ENCODE data around the gene ALK.

Gene ALK

GRCh38 chr2:29367986-29368658 is 553.3 kb downstream of the ALK start:
- TF ChIP-seq MAX (IDR thresholded peaks at IDR 0.05) (no peak), EGR1 (IDR thresholded peaks at IDR 0.05) (no peak), EP300 (IDR thresholded peaks at IDR 0.05; ENCODE audit: borderline replicate concordance) (no peak), FOXM1 (IDR thresholded peaks at IDR 0.05; ENCODE audit: borderline replicate concordance, low read depth) (no peak), YY1 (IDR thresholded peaks at IDR 0.05; ENCODE audit: low read depth) (no peak), CEBPB (IDR thresholded peaks at IDR 0.05) (no peak), TCF12 (IDR thresholded peaks at IDR 0.05; ENCODE audit: low read depth) (no peak)

GRCh38 chr2:29363111-29363510 is 558.3 kb downstream of the ALK start:
- no peak for TF ChIP-seq USF1 (IDR thresholded peaks at IDR 0.05)
- no peak for TF ChIP-seq EGR1 (IDR thresholded peaks at IDR 0.05)

GRCh38 chr2:29361231-29361630 is 560.2 kb downstream of the ALK start:
- TF ChIP-seq EP300 (IDR thresholded peaks at IDR 0.05; ENCODE audit: borderline replicate concordance) (no peak), MAX (IDR thresholded peaks at IDR 0.05) (no peak), TEAD4 (IDR thresholded peaks at IDR 0.05) (no peak), CEBPB (IDR thresholded peaks at IDR 0.05) (no peak), TCF12 (IDR thresholded peaks at IDR 0.05; ENCODE audit: low read depth) (no peak), EGR1 (IDR thresholded peaks at IDR 0.05) (no peak)

- TF ChIP-seq EGR1 (IDR thresholded peaks at IDR 0.05) (no peak), FOXM1 (IDR thresholded peaks at IDR 0.05; ENCODE audit: borderline replicate concordance, low read depth) (no peak), YY1 (IDR thresholded peaks at IDR 0.05; ENCODE audit: low read depth) (no peak), TCF12 (IDR thresholded peaks at IDR 0.05; ENCODE audit: low read depth) (no peak), TEAD4 (IDR thresholded peaks at IDR 0.05) (no peak), USF1 (IDR thresholded peaks at IDR 0.05) (no peak), NFIC (IDR thresholded peaks at IDR 0.05) (no peak), MAX (IDR thresholded peaks at IDR 0.05) (no peak), REST (IDR thresholded peaks at IDR 0.05; ENCODE audit: low read depth) (no peak), CREB1 (IDR thresholded peaks at IDR 0.05; ENCODE audit: low read depth) (no peak), EP300 (IDR thresholded peaks at IDR 0.05; ENCODE audit: borderline replicate concordance) (no peak), ZBTB7A (IDR thresholded peaks at IDR 0.05; ENCODE audit: low read depth) (no peak), CEBPB (IDR thresholded peaks at IDR 0.05) (no peak), TAF1 (IDR thresholded peaks at IDR 0.05; ENCODE audit: low read depth) (no peak), RAD21 (IDR thresholded peaks at IDR 0.05; ENCODE audit: low read depth) (no peak)
These were observed 561.2 kb downstream of the ALK start for GRCh38 chr2:29360016-29360784.

GRCh38 chr2:29353403-29353991 is 567.9 kb downstream of the ALK start:
- TF ChIP-seq TCF12 (IDR thresholded peaks at IDR 0.05; ENCODE audit: low read depth) (no peak), TEAD4 (IDR thresholded peaks at IDR 0.05) (no peak), TAF1 (IDR thresholded peaks at IDR 0.05; ENCODE audit: low read depth) (no peak), MAX (IDR thresholded peaks at IDR 0.05) (no peak), RAD21 (IDR thresholded peaks at IDR 0.05; ENCODE audit: low read depth) (no peak), USF1 (IDR thresholded peaks at IDR 0.05) (no peak)

GRCh38 chr2:29351916-29352591 is 569.3 kb downstream of the ALK start:
- TF ChIP-seq TAF1 (IDR thresholded peaks at IDR 0.05; ENCODE audit: low read depth) (no peak), MAX (IDR thresholded peaks at IDR 0.05) (no peak), USF1 (IDR thresholded peaks at IDR 0.05) (no peak), REST (IDR thresholded peaks at IDR 0.05; ENCODE audit: low read depth) (no peak), NFIC (IDR thresholded peaks at IDR 0.05) (no peak), CREB1 (IDR thresholded peaks at IDR 0.05; ENCODE audit: low read depth) (no peak), RAD21 (IDR thresholded peaks at IDR 0.05; ENCODE audit: low read depth) (no peak), FOXM1 (IDR thresholded peaks at IDR 0.05; ENCODE audit: borderline replicate concordance, low read depth) (no peak)

Measured in Ishikawa (cell line).